22Rv1 (cell line): ENCODE data around the gene MYMK.

Experiments
- H3K27ac ChIP-seq: fragments of 450-650 bp; 2 replicates; pipeline ENCODE4 v1.5.1; 2017
- ZFX ChIP-seq: fragments of 450-650 bp; IDR thresholded peaks from 2 replicates; pipeline ENCODE4 v1.6.1; 2017; ENCODE audit warnings: antibody characterized with exemption, borderline replicate concordance
- TF ChIP-seq, protein P1 (sequence below): fragments of 450-650 bp; IDR thresholded peaks from 2 replicates; pipeline ENCODE4 v1.5.1; 2017; ENCODE audit warnings: mild to moderate bottlenecking

MYMK gene

DNA sequence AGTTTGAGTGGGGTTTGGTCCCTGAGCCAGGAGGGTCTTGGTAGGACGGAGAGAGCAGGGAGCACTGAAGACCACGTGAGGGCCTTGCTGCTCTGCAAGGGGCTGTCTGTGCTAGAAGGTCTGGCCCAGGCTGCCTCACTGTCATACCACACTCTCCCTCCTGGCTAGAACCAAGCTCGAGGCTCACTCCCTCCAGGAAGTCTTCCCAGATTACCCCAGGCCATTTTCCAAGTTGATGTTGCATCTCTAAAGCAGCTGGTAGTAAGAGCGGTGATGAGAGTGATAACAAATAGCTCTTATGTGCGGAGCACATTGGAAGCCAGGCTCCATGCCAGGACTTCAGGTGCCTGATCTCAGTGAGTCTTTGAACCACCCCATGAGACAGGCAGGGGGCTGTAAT lies 6.6 kb downstream of the MYMK start:
- no peak overlapping the region for H3K27ac ChIP-seq

DNA sequence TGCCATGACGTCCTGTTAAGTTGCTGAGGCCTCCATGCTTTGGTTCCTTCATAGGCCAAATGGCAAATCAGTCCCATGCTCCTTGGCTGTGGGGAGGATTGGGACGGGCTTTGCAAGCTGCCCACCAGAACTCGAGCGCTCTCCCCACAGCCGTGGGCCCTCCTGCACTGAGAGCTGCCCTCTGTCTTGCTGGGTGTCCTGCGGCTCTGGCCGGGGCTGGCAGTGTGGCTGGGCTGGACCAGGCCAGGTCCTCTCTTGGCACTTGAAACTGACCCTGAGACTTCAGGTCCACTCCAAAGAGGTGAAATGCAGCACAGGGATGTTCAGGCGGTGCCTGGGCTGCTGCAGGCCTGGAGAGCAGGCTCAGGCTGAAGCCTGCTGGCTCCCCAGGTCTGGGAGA lies 7.0 kb downstream of the MYMK start:
- TF ChIP-seq ZFX = no peak
- TF ChIP-seq, protein P1, sequence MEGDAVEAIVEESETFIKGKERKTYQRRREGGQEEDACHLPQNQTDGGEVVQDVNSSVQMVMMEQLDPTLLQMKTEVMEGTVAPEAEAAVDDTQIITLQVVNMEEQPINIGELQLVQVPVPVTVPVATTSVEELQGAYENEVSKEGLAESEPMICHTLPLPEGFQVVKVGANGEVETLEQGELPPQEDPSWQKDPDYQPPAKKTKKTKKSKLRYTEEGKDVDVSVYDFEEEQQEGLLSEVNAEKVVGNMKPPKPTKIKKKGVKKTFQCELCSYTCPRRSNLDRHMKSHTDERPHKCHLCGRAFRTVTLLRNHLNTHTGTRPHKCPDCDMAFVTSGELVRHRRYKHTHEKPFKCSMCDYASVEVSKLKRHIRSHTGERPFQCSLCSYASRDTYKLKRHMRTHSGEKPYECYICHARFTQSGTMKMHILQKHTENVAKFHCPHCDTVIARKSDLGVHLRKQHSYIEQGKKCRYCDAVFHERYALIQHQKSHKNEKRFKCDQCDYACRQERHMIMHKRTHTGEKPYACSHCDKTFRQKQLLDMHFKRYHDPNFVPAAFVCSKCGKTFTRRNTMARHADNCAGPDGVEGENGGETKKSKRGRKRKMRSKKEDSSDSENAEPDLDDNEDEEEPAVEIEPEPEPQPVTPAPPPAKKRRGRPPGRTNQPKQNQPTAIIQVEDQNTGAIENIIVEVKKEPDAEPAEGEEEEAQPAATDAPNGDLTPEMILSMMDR = no peak
- H3K27ac ChIP-seq = no peak overlapping the region

More for the DNA sequence above, 6.6 kb downstream of the MYMK start:
- TF ChIP-seq ZFX = no peak
- TF ChIP-seq, protein P1 = no peak

DNA sequence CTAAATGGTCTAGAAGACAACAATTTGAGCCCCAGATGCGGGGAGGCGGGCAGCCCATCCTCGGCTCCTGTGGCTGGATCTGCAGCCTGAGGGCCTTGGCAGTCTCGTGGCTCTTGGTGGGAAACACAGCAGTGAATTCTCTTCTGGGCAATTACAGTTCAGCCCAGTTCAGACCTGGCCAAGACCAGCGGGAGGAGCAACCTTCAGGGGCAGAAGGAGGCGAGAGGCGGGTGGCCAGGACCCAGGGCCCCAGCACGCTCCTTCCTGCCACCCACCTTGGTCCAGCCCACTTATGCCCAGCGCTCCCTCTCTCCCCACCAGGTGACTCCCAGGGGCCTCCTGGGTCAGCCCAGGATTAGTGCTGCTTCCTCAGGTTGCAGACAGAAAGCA lies 7.8 kb downstream of the MYMK start:
- H3K27ac ChIP-seq = no peak overlapping the region
- TF ChIP-seq ZFX = no peak
- TF ChIP-seq, protein P1 = no peak

DNA sequence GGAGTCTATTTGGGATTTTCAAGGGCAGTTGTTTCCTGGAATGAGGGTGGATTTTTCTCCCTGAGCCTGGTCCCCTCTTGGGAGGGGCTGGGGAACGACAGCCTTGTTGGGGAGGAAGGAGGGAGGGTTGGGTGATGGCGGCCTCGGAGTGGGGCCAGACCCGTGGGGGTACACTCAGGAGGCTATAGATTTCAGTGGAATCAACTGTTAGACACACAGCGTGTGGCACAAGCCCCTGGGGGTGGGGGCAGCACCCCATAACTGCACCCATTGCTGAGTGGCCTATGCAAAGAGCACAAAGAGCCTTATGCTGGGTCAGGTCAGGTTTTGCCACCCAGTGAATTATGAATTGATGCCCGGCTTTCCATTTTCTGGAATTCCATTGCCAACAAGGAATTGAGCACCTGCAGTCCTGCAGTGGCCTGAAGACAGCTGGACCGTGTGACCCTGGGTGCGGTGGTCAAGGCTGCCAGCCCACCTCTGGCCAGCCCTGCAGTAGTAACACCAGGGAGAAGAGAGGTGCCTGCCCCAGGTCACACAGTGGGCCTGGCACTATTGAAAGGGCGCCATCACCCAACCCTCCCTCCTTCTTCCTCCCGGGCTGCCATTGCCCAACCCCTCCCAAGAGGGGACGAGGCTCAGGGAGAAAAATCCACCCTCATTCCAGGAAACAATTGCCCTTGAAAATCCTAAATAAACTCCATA lies 8.4 kb downstream of the MYMK start:
- TF ChIP-seq ZFX = no peak
- TF ChIP-seq, protein P1 = no peak
- H3K27ac ChIP-seq = no peak overlapping the region

DNA sequence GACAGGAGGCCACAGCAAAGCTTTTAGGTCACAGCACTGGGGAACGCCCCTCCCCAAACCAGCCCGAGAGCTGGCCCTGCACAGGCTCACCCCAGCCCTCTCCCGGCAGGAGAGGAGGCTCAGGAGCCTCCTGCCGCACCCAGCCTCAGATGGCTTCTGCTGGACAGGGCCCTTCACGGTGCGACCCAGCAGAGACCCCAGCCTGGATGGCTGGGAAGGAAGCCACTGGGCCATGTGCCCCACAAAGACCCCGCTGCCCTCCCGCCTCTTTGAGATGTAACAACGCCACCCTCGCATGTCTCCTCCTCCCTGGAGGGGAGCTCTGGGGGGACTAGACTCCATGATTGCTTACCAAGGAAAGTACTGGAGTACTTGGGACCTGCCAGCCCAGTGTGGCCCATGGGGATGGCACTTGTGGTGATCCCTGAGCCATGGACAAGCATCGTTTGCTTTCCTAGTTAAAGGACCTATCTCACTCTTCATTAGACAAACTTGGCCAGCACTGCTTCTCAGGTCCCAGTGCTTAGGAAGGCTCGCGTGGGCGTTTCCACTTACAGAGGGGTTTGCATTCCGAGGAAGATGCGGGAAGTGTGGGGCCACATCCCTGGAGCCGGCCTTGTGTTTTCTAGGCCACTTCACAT lies 9.0 kb downstream of the MYMK start:
- TF ChIP-seq, protein P1 = no peak
- TF ChIP-seq ZFX = no peak
- H3K27ac ChIP-seq = no peak overlapping the region

DNA sequence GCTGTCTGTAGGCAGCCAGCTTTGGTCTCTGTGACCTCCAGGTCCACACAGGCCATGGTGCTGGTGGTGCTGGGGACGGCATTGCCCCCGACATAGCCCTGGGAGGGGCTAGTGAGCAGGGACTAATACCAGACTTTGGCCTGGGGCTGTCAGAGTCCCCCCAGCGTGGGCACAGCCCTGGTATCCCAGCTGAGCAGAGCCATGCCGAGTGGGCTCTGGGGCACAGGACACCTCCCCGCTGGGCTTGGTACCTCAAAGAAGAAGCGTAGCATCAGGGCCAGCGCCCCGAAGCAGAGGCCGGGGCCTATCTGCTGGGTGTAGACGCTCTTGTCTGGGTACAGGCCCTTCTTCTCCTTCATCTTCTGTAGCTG lies 9.5 kb downstream of the MYMK start:
- H3K27ac ChIP-seq = no peak overlapping the region
- no peak for TF ChIP-seq ZFX
- TF ChIP-seq, protein P1 = no peak

DNA sequence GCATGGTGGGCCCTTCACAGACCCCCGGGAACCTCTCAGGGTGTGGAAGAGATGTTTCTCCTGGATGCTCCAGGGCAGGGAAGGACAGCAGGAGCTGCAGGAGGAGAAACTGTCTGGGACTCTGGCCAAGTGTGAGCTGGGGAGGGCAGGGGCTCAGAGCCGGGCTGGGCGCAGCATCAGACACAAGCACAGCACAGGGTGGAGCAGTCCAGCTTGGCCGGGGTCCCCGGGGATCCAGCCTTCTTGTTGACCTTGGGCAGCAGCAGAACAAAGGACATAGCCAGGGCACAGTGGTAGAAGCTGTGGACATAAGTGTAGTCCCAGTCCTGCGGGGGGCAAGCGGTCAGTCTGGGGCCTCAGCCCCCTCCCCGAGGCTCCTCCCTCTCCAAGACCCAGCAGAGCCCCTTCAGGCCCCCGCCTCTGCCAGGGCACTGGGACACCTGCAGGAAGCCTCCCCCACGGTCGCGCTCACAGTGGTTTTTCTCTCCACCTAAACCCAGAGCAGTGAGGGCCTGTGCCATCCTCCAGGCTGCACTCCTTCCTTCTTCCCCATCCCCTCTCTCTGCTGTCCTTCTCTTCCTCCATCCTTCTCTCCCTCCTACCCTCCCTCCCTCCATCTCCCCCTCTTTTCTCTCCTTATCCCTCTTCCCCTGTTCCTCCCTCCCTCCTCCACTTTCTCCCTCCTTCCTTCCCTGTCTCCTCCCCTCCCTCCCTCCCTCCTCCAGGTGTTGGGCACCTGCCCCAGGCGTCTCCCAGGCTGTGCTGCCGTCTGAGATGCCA lies 10.1 kb downstream of the MYMK start:
- TF ChIP-seq, protein P1 = no peak
- no peak for TF ChIP-seq ZFX
- H3K27ac ChIP-seq = no peak overlapping the region
